ENCODE measurements around the gene ASTE1.
"Not testable (repeated sequence)": the region's sequence is repeated elsewhere in the genome, so short reads cannot be mapped to it uniquely, and the experiment has no call there.

The ASTE1 gene

GRCh38 chr3:131026321-131027151 is at the start of gene ASTE1, which contains the start of gene NEK11:
ASTE1 (minus strand) TSS chr3:131026825; CDS start chr3:131025306, 1,519 bp downstream.
NEK11 (plus strand) TSS chr3:131026877; CDS start chr3:131029709, 2,832 bp downstream.
- DNase-seq: peak; percentile 79

GRCh38 chr3:131075632-131076328 is 49.2 kb upstream of the ASTE1 start:
- DNase-seq: no peak

- no peak for DNase-seq
Measured at GRCh38 chr3:131072845-131073244, 46.2 kb upstream of the ASTE1 start.

- DNase-seq: no peak
Measured at GRCh38 chr3:131072099-131072559, 45.5 kb upstream of the ASTE1 start.

DNA sequence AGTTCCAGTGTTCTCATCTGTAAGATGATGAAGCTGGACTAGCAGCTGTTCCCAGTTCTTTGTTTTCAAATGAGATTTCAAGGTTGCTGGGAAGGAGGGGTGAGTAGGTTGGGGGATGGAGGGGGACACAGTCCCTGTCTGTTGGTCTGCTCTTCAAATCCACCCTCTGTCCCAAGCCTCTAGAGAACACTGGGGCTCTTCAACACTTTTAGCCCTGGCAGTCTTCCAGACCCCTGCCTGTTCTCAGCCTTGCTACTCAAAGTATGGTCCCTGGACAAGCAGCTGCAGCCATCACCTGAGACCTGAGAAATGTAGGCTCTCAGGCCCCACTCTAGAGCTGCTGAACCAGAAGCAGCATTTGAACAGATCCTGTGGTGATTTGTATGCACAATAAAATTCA is 41.4 kb upstream of the ASTE1 start:
- DNase-seq: no peak

GRCh38 chr3:131053043-131053859 is 26.6 kb upstream of the ASTE1 start:
- DNase-seq: no peak

- DNase-seq: no peak
Measured at GRCh38 chr3:131050001-131050400, 23.4 kb upstream of the ASTE1 start.

GRCh38 chr3:131048030-131048429 is 21.4 kb upstream of the ASTE1 start:
- no peak for DNase-seq

GRCh38 chr3:131047582-131047981 is 21.0 kb upstream of the ASTE1 start:
- DNase-seq: no peak

DNA sequence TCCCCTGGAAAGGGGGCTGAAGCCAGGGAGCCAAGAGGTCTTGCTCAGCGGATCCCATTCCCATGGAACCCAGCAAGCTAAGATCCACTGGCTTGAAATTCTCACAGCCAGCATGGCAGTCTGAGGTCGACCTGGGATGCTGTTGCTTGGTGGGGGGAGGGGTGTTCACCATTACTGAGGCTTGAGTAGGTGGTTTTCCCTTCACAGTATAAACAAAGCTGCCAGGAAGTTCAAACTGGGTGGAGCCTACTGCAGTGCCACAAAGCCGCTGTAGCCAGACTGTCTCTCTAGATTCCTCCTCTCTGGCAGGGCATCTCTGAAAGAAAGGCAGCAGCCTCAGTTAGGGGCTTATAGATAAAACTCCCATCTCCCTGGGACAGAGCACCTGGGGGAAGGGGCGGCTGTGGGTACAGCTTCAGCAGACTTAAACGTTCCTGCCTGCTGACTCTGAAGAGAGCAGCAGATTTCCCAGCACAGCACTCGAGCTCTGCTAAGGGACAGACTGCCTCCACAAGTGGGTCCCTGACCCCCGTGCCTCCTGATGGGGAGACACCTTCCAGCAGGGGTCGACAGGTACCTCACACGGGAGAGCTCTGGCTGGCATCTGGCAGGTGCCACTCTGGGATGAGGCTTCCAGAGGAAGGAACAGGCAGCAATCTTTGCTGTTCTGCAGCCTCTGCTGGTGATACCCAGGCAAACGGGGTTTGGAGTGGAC is 15.8 kb upstream of the ASTE1 start:
- not testable (repeated sequence) for DNase-seq

- no peak for DNase-seq
Measured at GRCh38 chr3:131038326-131038725, 11.7 kb upstream of the ASTE1 start.

DNA sequence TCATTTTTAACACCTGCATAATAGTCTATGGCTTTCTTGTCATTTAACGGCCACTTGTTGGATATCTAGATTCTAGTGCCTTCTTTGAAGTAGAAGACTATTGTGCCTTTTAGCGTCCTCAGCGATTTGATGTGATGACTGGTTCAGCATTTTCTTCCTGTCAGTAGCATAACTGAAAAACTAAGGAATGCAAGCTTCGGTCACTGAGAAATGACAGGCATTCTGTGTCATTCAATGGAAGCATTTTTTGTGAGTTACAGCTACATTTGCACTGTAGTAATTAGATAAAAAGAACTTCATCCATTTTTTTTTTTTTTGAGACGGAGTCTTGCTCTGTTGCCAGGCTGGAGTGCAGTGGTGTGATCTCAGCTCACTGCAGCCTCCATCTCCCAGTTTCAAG is 10.4 kb upstream of the ASTE1 start:
- no peak for DNase-seq

DNA sequence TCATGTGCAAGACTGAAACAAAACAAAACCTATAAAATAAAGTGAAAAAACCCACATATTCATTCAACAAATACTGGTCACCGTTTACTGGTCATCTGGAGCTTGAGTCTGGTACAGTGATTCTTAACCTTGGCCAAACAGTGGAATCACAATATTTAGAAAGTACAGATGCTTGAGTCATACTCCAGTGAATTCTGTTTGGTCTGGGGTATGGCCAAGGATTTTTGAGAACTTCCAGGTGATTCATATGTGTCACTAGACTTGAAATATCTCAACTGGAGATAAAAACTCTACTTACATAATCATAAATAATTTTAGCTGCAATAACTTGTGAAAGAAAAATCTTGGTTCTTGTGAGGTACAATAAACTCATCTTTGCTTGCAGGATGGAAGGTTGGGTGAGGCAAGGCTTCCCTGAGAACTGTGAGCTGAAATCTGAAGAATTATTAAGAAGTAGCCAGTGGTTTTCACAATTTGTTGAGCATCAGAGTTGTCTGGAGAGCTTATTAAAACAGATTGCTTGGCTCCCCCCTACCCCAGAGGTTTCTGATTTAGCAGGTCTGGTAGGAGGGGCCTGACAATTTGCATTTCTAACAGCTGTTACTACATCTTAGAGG is 9.7 kb upstream of the ASTE1 start:
- no peak for DNase-seq

- no peak for DNase-seq
Measured at GRCh38 chr3:131033480-131034080, 7.0 kb upstream of the ASTE1 start.

DNA sequence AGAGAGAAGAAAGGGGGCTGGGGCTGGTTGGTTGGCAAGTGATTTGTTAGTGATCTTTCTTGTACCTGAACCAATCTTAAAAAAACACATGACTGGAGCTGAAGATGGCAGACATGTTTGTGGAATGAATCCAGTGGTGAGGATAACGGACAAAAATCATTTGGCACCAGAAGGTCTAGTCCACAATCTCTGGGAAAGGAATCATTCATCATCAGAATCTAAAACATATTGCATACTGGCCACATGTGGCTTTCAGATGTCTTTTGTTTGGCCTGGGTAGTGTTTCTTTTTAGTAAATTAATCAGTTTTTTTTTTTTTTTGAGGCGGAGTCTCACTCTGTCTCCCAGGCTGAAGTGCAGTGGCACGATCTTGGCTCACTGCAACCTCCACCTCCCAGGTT is 5.0 kb upstream of the ASTE1 start:
- DNase-seq: no peak

- no peak for DNase-seq
Measured at GRCh38 chr3:131028844-131029243, 2.2 kb upstream of the ASTE1 start.

GRCh38 chr3:131025539-131025938 is 1.1 kb downstream of the ASTE1 start:
- no peak for DNase-seq

DNA sequence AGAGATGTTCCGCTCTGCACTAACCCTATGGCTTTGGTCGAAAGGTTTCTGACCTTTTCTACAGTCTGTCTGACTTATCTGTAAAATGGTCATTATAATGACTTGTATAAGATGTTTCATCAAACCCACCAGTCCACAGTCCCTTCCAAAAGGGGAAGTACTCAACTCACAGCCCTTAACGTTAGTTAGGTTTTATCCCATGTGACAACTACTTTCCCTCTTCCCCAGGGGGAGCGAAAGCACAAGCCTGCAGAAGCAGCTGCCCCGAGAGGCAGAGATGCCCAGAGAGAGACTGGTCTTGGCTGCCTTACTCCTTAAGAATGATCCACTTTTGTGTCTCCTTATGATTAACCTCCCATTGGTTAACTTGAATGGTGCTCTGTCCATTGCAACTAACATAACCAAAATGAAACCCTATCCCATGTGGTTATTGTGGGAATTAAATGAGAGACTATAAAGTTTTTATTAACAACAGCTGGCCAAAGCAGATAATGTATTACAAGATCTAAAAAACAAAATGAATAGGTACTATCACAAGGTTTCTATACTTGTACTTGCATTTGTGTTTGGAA is 6.4 kb downstream of the ASTE1 start:
- no peak for DNase-seq

- no peak for DNase-seq
Measured at GRCh38 chr3:131018970-131019369, 7.7 kb downstream of the ASTE1 start.

DNA sequence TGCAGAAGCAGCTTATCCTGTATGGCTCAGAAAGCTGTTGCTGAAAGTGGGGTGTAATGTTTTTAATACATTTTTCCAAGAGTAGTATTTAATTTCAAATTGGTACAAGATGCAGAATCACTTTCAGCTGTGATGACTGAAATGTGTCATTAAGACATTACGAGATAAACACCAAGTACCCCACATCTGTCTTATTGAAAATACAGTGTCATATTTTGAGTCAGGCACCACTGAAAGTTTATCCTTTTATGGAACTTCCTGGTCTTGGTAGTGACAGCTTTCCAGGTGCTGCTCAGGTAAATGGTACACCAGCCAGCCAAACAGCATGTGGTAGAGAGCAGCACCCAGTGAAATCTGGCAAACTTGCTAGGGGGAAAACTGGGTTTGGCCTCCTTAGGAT is 16.9 kb downstream of the ASTE1 start:
- DNase-seq: no peak

GRCh38 chr3:131008326-131008725 is 18.3 kb downstream of the ASTE1 start:
- DNase-seq: no peak

Data from NCI-H2227 treated with DMSO at 0.1 percent for 48 hours (cell line).